Tibial artery (tissue), 4 donors: ENCODE data around the gene RIPPLY2.

ENCODE experiments used
- DNase-seq, 2 donors: peaks; one replicate each; pipeline ENCODE4 v3.0.0-alpha.2; 2019
- H3K27ac ChIP-seq, 2 donors: fragments of 200-600 bp; sonication (generic) in 1 of 2; 1 replicate in 1 of 2; 2 replicates in 1 of 2; pipeline ENCODE4 v1.5.1; 2018 to 2019; ENCODE audit warnings: mild to moderate bottlenecking in 1 of 2
- H3K27me3 ChIP-seq, 2 donors: fragments of 200-600 bp; sonication (generic) in 1 of 2; one replicate each; pipeline versions ENCODE4 v1.5.1 to v1.6.0; 2016 to 2019
- H3K36me3 ChIP-seq, 3 donors: fragments of 200-600 bp; sonication (generic) in 2 of 3; one replicate each; pipeline ENCODE4 v1.5.1; 2016 to 2019; ENCODE audit warnings: mild to moderate bottlenecking in 2 of 3
- H3K4me1 ChIP-seq, 4 donors: fragments of 200-600 bp; sonication (generic) in 2 of 4; 1 replicate in 3 of 4; 2 replicates in 1 of 4; pipeline ENCODE4 v1.5.1; 2016 to 2019
- H3K4me3 ChIP-seq, 2 donors: fragments of 200-600 bp; sonication (generic) in 1 of 2; 1 replicate in 1 of 2; 2 replicates in 1 of 2; pipeline ENCODE4 v1.5.1; 2018 to 2019; ENCODE audit warnings: mild to moderate bottlenecking in 2 of 2
- H3K9me3 ChIP-seq, 3 donors: fragments of 200-600 bp; sonication (generic) in 1 of 3; one replicate each; pipeline ENCODE4 v1.5.1; 2016 to 2019
- intact Hi-C: fragments of 100-400 bp; cut with DNase I; formaldehyde crosslinking; loops from one replicate; pipeline ENCODE4 v1.15.0; 2023; ENCODE audit warnings: low total_unique reads
- TF ChIP-seq, protein P1 (sequence below), 2 experiments: fragments of 200-600 bp in 1 of 2; fragments of 450-650 bp in 1 of 2; IDR thresholded peaks; one replicate each; pipeline ENCODE4 v1.5.1; 2017 to 2019; ENCODE audit warnings: antibody characterized with exemption in 2 of 2, mild to moderate bottlenecking in 1 of 2, moderate library complexity in 1 of 2

The RIPPLY2 gene

DNA sequence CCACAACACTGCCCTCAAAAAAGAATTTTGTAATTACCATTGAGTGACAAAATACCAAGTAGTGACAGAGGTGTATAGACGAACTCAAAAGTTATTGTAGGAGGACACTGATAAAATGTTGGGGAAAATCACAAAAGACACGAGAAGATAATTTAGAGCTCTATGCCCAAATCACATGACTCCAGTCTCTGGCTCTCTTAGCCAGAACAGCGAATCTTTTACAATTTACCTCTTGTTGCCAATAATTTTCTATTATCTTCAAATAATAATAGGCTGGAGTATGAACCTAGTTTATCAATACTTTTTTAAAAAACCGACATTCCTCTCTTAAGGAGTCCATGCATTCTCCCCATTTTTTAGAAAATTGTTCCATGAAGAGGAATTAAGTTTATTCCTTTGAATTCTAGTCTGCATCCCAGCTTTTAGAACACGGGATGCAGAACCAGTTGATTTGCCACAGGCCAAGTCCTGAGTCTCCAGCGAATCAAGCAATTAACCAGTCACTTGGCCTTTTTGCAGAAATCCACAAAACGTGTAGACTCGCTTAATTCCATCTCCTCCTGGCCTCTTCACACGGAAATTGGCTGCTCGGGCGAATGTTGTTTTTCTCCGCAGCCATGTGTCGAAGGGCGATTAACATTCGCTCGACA lies 507 bp upstream of the RIPPLY2 start:
- TF ChIP-seq, protein P1, sequence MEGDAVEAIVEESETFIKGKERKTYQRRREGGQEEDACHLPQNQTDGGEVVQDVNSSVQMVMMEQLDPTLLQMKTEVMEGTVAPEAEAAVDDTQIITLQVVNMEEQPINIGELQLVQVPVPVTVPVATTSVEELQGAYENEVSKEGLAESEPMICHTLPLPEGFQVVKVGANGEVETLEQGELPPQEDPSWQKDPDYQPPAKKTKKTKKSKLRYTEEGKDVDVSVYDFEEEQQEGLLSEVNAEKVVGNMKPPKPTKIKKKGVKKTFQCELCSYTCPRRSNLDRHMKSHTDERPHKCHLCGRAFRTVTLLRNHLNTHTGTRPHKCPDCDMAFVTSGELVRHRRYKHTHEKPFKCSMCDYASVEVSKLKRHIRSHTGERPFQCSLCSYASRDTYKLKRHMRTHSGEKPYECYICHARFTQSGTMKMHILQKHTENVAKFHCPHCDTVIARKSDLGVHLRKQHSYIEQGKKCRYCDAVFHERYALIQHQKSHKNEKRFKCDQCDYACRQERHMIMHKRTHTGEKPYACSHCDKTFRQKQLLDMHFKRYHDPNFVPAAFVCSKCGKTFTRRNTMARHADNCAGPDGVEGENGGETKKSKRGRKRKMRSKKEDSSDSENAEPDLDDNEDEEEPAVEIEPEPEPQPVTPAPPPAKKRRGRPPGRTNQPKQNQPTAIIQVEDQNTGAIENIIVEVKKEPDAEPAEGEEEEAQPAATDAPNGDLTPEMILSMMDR (IDR thresholded peaks at IDR 0.05), result no peak
- Histone ChIP-seq H3K4me1 (peaks cover 0 to 16% (median 10%) of the 10 kb centered on the region in 4 donors), H3K36me3 (no peaks in the 10 kb centered on the region), H3K9me3 (no peaks in the 10 kb centered on the region), H3K4me3 (peak overlapping the region; percentile 55 to 60), H3K27ac (no peak overlapping the region), H3K27me3 (peaks cover 0 to 4% of the 10 kb centered on the region in 2 donors)
- no peak for DNase-seq
- intact Hi-C loops, result no loop called here

- Histone ChIP-seq H3K27me3 (peaks cover 0 to 4% of the 10 kb centered on the region in 2 donors), H3K4me1 (peaks cover 0 to 21% (median 12%) of the 10 kb centered on the region in 4 donors), H3K27ac (no peak overlapping the region), H3K9me3 (no peaks in the 10 kb centered on the region), H3K36me3 (no peaks in the 10 kb centered on the region), H3K4me3 (peak overlapping the region; percentile 55 to 60)
- DNase-seq, result no peak
- TF ChIP-seq, protein P1 (IDR thresholded peaks at IDR 0.05), result no peak
- intact Hi-C loops, result no loop called here
These were observed 891 bp downstream of the RIPPLY2 start for GRCh38 chr6:83854001-83854501.

DNA sequence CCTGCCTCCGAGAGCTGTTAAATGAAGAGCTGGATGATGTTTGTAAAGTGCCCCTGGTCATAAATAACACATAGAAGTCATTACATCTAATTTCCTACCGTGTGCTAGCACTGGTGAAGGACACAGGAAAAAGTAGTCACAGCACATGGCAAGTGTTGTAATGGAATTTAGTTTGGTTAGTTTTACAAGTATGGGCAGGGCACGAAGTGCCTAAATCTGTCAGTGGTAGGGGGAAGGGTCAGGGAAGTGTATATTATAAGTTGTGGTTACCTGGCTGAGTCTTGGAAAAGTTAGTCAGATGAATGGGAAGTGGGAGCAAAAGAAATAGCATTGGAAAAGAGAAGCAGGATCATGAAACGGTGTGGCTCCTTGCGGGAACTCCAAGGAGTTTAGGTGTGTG lies 1.6 kb downstream of the RIPPLY2 start:
- H3K36me3 ChIP-seq, result no peaks in the 10 kb centered on the region
- no peak overlapping the region for H3K4me3 ChIP-seq
- H3K4me1 ChIP-seq, result peaks cover 0 to 23% (median 13%) of the 10 kb centered on the region in 4 donors
- no peaks in the 10 kb centered on the region for H3K27me3 ChIP-seq
- H3K9me3 ChIP-seq, result no peaks in the 10 kb centered on the region
- DNase-seq, result no peak
- TF ChIP-seq, protein P1 (IDR thresholded peaks at IDR 0.05), result no peak
- intact Hi-C loops, result no loop called here
- H3K27ac ChIP-seq, result no peak overlapping the region

- Histone ChIP-seq H3K27ac (peak within 1 kb of the TSS; percentile 89 to 92), H3K36me3 (peaks cover 0 to 5% (median 0%) of the 10 kb centered on the region in 3 donors), H3K27me3 (no peaks in the 10 kb centered on the region), H3K9me3 (no peaks in the 10 kb centered on the region), H3K4me3 (peak within 1 kb of the TSS; percentile 87 to 93), H3K4me1 (peaks cover 0 to 30% (median 6%) of the 10 kb centered on the region in 4 donors)
- intact Hi-C loops, result no loop called here
- TF ChIP-seq, protein P1 (IDR thresholded peaks at IDR 0.05), result peak; percentile 42 to 47
- peak; percentile 93 to 97 for DNase-seq
These were observed 6.5 kb downstream of the RIPPLY2 start, which contains the start of gene CYB5R4 for GRCh38 chr6:83859410-83860358. Gene CYB5R4, plus strand, starts transcription at chr6:83859689. Its CDS starts 94 bp downstream, at chr6:83859783.

- Histone ChIP-seq H3K27me3 (no peaks in the 10 kb centered on the region), H3K4me1 (peaks cover 0 to 30% (median 6%) of the 10 kb centered on the region in 4 donors), H3K4me3 (peak overlapping the region; percentile 87 to 93), H3K36me3 (peaks cover 0 to 10% (median 4%) of the 10 kb centered on the region in 3 donors), H3K9me3 (no peaks in the 10 kb centered on the region), H3K27ac (peak overlapping the region; percentile 89 to 92)
- intact Hi-C loops, result no loop called here
- no peak for DNase-seq
- TF ChIP-seq, protein P1 (IDR thresholded peaks at IDR 0.05), result no peak
These were observed 7.2 kb downstream of the RIPPLY2 start for GRCh38 chr6:83860359-83860755.
